Central memory CD4-positive, alpha-beta T cell (primary cell): Measurements from ENCODE around the gene ADH7.
"Not testable (repeated sequence)": the region's sequence is repeated elsewhere in the genome, so short reads cannot be mapped to it uniquely, and the experiment has no call there.

Experiments used
- DNase-seq: peaks from one replicate; pipeline ENCODE4 v3.0.0; 2022

Gene ADH7

DNA sequence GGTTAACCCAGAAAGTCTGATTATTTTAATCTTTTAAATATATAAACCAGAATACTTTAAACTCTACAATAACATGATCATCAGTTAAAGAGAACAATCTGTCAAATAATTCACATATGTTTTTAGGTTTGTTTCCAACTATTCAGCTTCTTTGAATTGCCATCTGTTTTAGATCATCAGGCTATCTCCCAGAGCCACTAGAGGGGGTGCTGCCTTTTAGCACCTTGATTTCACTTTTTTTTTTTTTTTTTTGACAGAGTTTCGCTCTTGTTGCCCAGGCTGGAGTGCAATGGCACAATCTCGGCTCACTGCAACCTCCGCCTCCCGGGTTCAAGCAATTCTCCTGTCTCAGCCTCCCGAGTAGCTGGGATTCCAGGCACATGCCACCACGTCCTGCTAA lies 57.8 kb downstream of the ADH7 start:
- not testable (repeated sequence) for DNase-seq

GRCh38 chr4:99372464-99372863 lies 62.7 kb downstream of the ADH7 start:
- DNase-seq, result not testable (repeated sequence)

- not testable (repeated sequence) for DNase-seq
Measured at GRCh38 chr4:99367817-99368216, 67.3 kb downstream of the ADH7 start.

DNA sequence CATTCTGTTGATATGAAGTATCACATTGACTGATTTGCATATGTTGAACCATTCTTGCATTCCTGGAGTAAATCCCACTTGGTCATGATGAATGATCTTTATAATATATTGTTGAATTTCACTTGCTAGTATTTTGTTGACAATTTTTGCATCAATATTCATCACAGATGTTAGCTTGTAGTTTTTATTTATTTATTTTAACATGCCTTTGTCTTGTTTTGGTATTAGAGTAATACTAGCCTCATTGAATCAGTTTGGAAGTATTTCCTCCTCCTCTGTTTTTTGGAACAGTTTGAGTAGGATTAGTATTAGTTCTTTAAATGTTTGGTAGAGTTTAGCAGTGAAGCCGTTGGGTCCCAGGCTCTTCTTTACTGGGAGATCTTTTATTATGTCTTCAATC lies 68.7 kb downstream of the ADH7 start:
- no peak for DNase-seq

DNA sequence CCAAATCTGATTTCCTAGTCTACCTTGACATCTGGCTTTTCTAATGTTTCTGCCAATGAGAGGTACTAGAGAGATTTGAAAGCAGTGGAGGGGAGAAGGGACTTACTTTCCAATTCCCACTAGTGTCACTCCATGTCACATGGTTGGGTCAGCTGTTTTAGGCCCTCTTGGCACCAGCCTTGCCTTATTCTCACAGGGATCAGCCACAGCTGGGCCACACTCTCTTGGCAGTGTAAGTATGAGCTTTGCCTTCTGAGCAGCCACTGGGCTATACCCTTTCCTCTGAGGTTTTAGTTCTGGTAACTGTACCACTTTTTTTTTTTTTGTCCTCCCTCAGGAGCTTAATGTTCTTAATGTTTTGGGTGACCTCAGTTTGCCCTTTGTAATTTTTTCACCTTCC lies 72.4 kb downstream of the ADH7 start:
- DNase-seq, result no peak
